Activated T-helper 17 cell treated with anti-CD3 and anti-CD28 coated beads, Interleukin-2, amount 50 U/mL, for 72 hours (primary cell): ENCODE data around the gene FARP2. TPM values are rescaled to one million over a fixed set of nuclear protein-coding genes. Genes with fewer than 3 reads are reported as not detected.
"Not testable (repeated sequence)": the region's sequence is repeated elsewhere in the genome, so short reads cannot be mapped to it uniquely, and the experiment has no call there.

Source experiments
- ATAC-seq: fragments of 150-1000 bp; cut with Tn5 transposase; replicated peaks from 2 replicates; pipeline ENCODE4 v1.10.0; 2021; ENCODE audit warnings: mild to moderate bottlenecking, moderate library complexity
- H3K27ac Mint-ChIP-seq: one replicate; pipeline ENCODE4 v1.8.0; 2022; ENCODE audit warnings: mixed read lengths
- H3K27me3 Mint-ChIP-seq: one replicate; pipeline ENCODE4 v1.8.0; 2022; ENCODE audit warnings: mixed read lengths
- H3K36me3 Mint-ChIP-seq: one replicate; pipeline ENCODE4 v1.8.0; 2022; ENCODE audit warnings: low read depth, mild to moderate bottlenecking, mixed read lengths
- H3K4me1 Mint-ChIP-seq: one replicate; pipeline ENCODE4 v1.8.0; 2022; ENCODE audit warnings: mixed read lengths
- H3K4me3 Mint-ChIP-seq: one replicate; pipeline ENCODE4 v1.8.0; 2022; ENCODE audit warnings: mild to moderate bottlenecking, mixed read lengths
- H3K9me3 Mint-ChIP-seq: one replicate; pipeline ENCODE4 v1.8.0; 2022; ENCODE audit warnings: mixed read lengths
- total RNA-seq, 2 donors: library from RNA; stranded (reverse); gene quantifications; one replicate each; pipeline ENCODE4 v1.2.3, GENCODE V29; 2022

Gene FARP2
- total RNA-seq, 2 donors from 2014 or later, result 26.1 to 33.1 TPM

GRCh38 chr2:241316825-241317224 is 39.3 kb upstream of the FARP2 start:
- H3K4me1 Mint-ChIP-seq, result peaks cover 53% of the 10 kb centered on the region
- peak overlapping the region; percentile 100 for H3K27ac Mint-ChIP-seq
- no peak for ATAC-seq
- no peaks in the 10 kb centered on the region for H3K9me3 Mint-ChIP-seq
- H3K36me3 Mint-ChIP-seq, result peaks cover 76% of the 10 kb centered on the region
- H3K27me3 Mint-ChIP-seq, result no peaks in the 10 kb centered on the region
- peak overlapping the region; percentile 94 for H3K4me3 Mint-ChIP-seq

DNA sequence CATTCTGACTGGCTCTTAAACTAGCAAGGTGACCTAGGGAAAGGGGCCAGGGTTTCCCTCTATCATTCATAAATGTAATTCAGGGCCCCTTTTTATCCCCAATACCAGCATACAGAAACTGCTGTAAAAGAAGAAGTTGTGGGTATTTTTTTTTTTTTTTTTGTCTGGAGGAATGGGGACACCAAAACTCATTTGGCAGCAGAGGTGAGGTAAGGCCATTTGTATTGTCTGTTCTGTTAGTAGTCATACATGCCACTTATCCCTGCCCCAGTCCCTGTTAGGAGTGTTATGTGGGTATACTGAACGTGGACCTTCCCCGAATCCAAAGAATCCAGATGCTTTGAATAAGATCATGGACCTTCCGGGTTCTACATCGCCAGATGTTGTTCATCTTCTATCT is 38.7 kb upstream of the FARP2 start:
- Mint-ChIP-seq H3K9me3 (no peaks in the 10 kb centered on the region), H3K36me3 (peaks cover 75% of the 10 kb centered on the region), H3K4me3 (peak overlapping the region; percentile 94), H3K27me3 (no peaks in the 10 kb centered on the region), H3K27ac (peak overlapping the region; percentile 100), H3K4me1 (peaks cover 51% of the 10 kb centered on the region)
- ATAC-seq, result no peak

DNA sequence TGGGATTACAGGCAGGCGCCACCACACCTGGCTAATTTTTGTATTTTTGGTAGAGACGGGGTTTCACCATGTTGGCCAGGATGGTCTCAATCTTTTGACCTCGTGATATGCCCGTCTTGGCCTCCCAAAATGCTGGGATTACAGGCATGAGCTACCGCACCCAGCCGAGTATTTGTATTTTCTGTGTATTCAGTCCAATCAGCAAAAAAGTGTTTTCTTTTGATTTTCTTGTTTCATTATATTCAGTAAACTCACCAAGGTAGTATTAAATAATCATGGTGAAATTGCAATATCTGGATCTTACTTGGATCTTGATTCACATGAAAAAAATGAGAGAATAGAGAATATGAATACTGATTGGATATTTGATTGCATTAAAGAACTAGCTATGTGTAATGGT is 37.3 kb upstream of the FARP2 start:
- Mint-ChIP-seq H3K36me3 (peaks cover 75% of the 10 kb centered on the region), H3K4me1 (peaks cover 51% of the 10 kb centered on the region)

DNA sequence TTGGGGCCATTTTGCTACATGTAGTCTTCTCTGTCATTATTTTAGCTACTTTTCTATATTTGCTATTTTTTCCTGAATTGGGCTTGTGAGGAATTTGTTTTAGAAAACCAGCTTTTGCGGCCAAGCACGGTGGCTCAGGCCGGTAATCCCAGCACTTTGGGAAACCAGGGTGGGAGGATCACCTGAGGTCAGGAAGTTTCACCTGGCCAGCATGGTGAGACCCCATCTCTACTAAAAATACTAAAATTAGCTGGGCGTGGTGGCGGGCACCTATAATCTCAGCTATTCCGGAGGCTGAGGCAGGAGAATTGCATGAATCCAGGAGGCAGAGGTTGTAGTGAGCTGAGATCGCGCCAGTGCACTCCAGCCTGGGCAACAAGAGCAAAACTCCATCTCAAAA is 35.7 kb upstream of the FARP2 start:
- H3K4me3 Mint-ChIP-seq, result peak overlapping the region; percentile 94
- peaks cover 59% of the 10 kb centered on the region for H3K4me1 Mint-ChIP-seq
- no peak for ATAC-seq
- peaks cover 88% of the 10 kb centered on the region for H3K36me3 Mint-ChIP-seq
- no peaks in the 10 kb centered on the region for H3K9me3 Mint-ChIP-seq
- H3K27ac Mint-ChIP-seq, result no peak overlapping the region
- H3K27me3 Mint-ChIP-seq, result no peaks in the 10 kb centered on the region

More for the DNA sequence above, 37.3 kb upstream of the FARP2 start:
- not testable (repeated sequence) for H3K27ac Mint-ChIP-seq, H3K9me3 Mint-ChIP-seq, H3K27me3 Mint-ChIP-seq, ATAC-seq
- H3K4me3 Mint-ChIP-seq, result peak overlapping the region; percentile 94

DNA sequence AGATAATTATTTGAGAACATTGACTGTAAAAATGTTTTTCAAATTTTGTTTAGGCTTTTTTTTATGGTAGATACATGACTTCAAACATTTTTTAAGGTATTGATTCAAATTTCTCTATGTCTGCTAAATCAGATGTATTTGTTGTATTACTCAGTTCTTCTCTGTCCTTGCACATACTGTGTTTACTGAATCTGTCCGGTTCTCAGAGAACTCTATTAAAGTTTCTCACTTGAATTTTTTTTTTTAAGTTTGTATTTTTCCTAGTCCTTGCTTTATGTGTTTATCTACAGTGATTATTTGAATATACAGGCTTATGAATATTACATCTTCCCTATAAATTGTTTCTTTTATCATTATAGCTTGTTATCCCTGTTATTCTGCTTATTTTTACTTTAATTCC is 35.1 kb upstream of the FARP2 start:
- Mint-ChIP-seq H3K4me1 (peaks cover 59% of the 10 kb centered on the region), H3K36me3 (peaks cover 89% of the 10 kb centered on the region), H3K9me3 (no peaks in the 10 kb centered on the region), H3K4me3 (peak overlapping the region; percentile 94), H3K27me3 (no peaks in the 10 kb centered on the region), H3K27ac (peak overlapping the region; percentile 53)
- no peak for ATAC-seq

- no peak for ATAC-seq
- H3K27me3 Mint-ChIP-seq, result no peaks in the 10 kb centered on the region
- peak overlapping the region; percentile 94 for H3K4me3 Mint-ChIP-seq
- H3K4me1 Mint-ChIP-seq, result peaks cover 57% of the 10 kb centered on the region
- H3K36me3 Mint-ChIP-seq, result peaks cover 89% of the 10 kb centered on the region
- H3K9me3 Mint-ChIP-seq, result no peaks in the 10 kb centered on the region
- H3K27ac Mint-ChIP-seq, result peak overlapping the region; percentile 53
These were observed 34.2 kb upstream of the FARP2 start for GRCh38 chr2:241321886-241322285.

DNA sequence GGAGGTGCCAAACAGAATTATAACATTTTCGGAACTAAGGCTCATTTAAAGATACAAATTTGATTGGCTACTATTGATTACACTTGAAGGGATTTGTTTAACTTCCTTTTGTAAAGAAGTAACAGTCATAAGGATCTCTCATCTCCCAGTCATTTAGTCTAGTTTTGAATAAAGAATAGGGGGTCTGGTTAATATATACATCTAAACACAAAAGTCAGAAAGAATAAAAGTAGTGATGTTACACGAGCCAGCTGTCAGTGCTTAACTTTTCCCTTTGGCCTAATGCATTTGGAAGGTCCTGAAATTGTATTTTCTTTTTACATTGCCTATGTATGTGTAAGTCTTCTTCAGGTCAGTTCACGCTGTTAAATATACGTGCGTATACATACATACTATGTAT is 32.3 kb upstream of the FARP2 start:
- no peaks in the 10 kb centered on the region for H3K27me3 Mint-ChIP-seq
- peaks cover 89% of the 10 kb centered on the region for H3K36me3 Mint-ChIP-seq
- H3K4me1 Mint-ChIP-seq, result peaks cover 50% of the 10 kb centered on the region
- H3K9me3 Mint-ChIP-seq, result no peaks in the 10 kb centered on the region
- no peak for ATAC-seq
- H3K4me3 Mint-ChIP-seq, result no peak overlapping the region
- no peak overlapping the region for H3K27ac Mint-ChIP-seq

DNA sequence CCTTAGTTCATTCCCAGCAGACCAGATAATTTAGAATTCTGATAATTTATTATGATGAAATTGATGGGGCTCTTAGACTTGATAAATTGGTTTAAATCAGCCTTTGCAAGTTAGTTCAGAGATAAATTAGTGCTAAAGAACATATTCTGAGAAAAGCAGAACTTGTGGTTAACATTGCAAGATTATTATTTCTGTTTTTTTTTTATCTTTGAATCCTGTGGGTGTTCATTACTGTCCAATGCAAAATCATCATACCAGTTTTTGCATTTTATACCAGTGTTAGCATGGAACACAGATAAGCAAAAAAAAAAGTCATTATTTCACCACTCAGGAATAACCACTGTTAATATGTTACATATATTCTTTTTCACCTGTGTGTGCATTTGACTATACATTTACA is 31.3 kb upstream of the FARP2 start:
- Mint-ChIP-seq H3K4me1 (peaks cover 45% of the 10 kb centered on the region), H3K36me3 (peaks cover 89% of the 10 kb centered on the region), H3K4me3 (no peak overlapping the region), H3K27ac (no peak overlapping the region), H3K27me3 (no peaks in the 10 kb centered on the region), H3K9me3 (no peaks in the 10 kb centered on the region)
- ATAC-seq, result no peak

- Mint-ChIP-seq H3K36me3 (peaks cover 89% of the 10 kb centered on the region), H3K27me3 (no peaks in the 10 kb centered on the region), H3K4me1 (peaks cover 41% of the 10 kb centered on the region), H3K27ac (no peak overlapping the region), H3K9me3 (no peaks in the 10 kb centered on the region), H3K4me3 (no peak overlapping the region)
- ATAC-seq, result no peak
These were observed 30.8 kb upstream of the FARP2 start for GRCh38 chr2:241325257-241325656.

GRCh38 chr2:241329669-241330615 is 26.1 kb upstream of the FARP2 start:
- H3K4me1 Mint-ChIP-seq, result peaks cover 22% of the 10 kb centered on the region
- no peak overlapping the region for H3K27ac Mint-ChIP-seq
- peaks cover 97% of the 10 kb centered on the region for H3K36me3 Mint-ChIP-seq
- no peak overlapping the region for H3K4me3 Mint-ChIP-seq
- no peak for ATAC-seq
- no peaks in the 10 kb centered on the region for H3K9me3 Mint-ChIP-seq
- H3K27me3 Mint-ChIP-seq, result no peaks in the 10 kb centered on the region

DNA sequence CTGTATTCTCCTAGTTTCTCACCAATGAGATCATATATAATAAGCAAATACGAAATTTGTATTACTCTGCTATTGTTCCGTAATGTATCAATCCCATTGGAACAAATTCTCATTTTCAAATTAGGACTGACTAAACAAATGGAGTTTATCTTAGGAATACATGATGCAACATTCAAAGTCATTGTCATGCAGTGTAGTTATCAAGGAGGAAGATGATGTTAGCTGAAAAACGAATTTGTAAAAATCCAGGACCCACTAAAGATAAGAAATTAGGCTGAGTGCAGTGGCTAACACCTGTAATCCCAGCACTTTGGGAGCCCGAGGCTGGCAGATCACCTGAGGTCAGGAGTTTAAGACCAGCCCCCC is 25.5 kb upstream of the FARP2 start:
- peaks cover 97% of the 10 kb centered on the region for H3K36me3 Mint-ChIP-seq
- H3K27ac Mint-ChIP-seq, result no peak overlapping the region
- no peak overlapping the region for H3K4me3 Mint-ChIP-seq
- peaks cover 17% of the 10 kb centered on the region for H3K4me1 Mint-ChIP-seq
- no peak for ATAC-seq
- H3K27me3 Mint-ChIP-seq, result no peaks in the 10 kb centered on the region
- H3K9me3 Mint-ChIP-seq, result no peaks in the 10 kb centered on the region

- H3K4me3 Mint-ChIP-seq, result no peak overlapping the region
These were observed 21.3 kb upstream of the FARP2 start for GRCh38 chr2:241334813-241335212.

DNA sequence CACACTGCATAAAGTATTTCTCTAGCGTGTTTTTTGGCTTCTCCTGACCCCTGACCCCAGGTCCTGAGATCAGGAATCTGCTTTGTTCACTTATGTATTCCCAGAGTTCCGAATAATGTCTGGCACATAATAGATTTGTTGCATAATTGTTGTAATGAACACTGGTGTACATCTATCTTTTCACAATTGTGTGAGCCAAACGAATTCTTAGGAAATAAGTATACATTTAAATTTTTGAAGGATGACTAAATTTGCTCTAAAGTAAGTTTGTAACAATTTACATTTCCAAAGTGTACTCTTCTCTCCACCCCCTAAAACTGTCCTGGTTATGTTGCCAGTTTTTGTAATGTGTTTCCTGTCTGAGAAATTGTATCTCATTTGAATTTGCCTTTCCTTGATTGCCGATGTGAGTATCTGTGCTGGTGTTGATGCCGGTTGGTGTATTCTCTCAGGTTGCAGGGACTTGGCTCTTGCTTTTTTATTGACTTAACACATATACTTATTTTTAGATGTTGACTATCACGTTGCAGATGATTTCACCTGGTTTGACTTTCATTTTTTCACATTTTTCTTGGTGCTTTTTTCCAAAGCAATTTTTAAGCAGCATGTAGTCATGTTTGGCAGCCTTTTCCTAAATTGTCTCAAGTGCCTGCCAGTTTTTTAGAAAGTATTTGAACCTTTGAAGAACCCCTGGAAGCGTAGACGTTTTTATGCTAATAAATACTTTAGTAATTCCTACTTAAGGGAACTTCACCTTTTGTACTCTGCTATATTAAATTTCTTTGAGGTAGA is 16.1 kb upstream of the FARP2 start:
- Mint-ChIP-seq H3K36me3 (peaks cover 96% of the 10 kb centered on the region), H3K4me3 (no peak overlapping the region), H3K4me1 (peaks cover 26% of the 10 kb centered on the region), H3K27me3 (no peaks in the 10 kb centered on the region), H3K9me3 (no peaks in the 10 kb centered on the region), H3K27ac (peak overlapping the region; percentile 75)
- ATAC-seq, result no peak

More at GRCh38 chr2:241334813-241335212, 21.3 kb upstream of the FARP2 start:
- Mint-ChIP-seq H3K27ac (no peak overlapping the region), H3K27me3 (no peaks in the 10 kb centered on the region), H3K9me3 (no peaks in the 10 kb centered on the region), H3K36me3 (peaks cover 93% of the 10 kb centered on the region), H3K4me1 (peaks cover 20% of the 10 kb centered on the region)
- no peak for ATAC-seq

DNA sequence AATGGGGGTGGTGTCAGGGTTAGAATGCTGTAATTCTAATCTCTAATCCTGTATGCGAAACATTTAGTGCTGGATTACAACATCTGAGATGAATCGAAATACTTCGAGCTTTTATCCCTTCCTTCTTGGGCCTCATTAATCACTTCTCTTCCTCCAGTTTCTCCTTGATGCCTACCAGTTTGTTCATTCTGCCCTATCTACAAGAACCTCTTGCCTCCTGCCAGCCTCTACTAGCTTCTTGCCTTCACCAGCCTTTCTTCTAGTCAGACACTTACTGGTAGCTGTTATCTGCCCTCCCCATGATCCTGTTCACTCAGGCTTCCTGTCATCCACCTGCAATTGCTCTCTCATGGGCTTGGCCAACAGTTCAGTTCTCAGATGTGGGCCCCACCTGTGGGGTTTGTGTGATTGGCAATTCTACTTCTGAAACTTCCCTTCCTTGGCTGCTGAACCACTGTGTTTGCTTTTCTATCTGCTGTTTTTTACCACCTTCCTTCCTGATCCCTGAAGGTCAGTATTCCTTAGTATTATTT is 15.4 kb upstream of the FARP2 start:
- no peaks in the 10 kb centered on the region for H3K9me3 Mint-ChIP-seq
- H3K4me1 Mint-ChIP-seq, result peaks cover 26% of the 10 kb centered on the region
- no peak overlapping the region for H3K4me3 Mint-ChIP-seq
- H3K27me3 Mint-ChIP-seq, result no peaks in the 10 kb centered on the region
- ATAC-seq, result no peak
- H3K27ac Mint-ChIP-seq, result peak overlapping the region; percentile 75
- peaks cover 96% of the 10 kb centered on the region for H3K36me3 Mint-ChIP-seq
